HTERT RPE-1 (cell line): Measurements from ENCODE around the gene HEATR3.

Experiments
- in situ Hi-C: fragments of 300-500 bp; cut with MboI; formaldehyde crosslinking; loops from 4 replicates; pipeline ENCODE4 v1.14.3; 2020; ENCODE audit warnings: low sequenced_read_pairs

The HEATR3 gene

DNA sequence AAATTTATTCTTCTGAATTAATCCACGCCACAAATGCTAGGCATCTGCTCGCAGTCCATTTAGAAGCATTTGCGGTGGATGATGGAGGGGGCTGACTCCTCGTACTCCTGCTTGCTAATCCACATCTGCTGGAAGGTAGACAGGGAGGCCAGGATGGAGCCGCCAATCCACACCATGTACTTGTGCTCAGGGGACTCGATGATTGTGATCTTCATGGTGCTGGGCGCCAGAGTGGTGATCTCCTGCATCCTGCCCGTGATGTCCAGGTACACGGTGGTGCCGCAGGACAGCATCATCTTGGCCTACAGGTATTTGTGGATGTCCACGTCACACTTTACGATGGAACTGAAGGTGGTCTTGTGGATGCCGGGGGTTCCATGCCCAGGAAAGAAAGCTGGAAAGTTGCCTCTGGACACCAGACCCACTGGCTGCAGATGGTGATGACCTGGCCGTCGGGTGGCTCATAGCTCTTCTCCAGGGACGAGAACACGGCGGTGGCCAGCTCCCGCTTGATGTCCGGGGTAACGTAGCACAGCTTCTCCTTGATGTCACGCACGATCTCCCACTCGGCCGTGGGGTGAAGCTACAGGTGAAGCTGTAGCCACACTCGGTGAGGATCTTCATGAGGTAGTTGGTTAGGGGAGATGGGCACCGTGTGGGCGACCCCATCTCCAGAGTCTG, 7.5 kb upstream of the HEATR3 start:
- in situ Hi-C loops, result no loop called here

DNA sequence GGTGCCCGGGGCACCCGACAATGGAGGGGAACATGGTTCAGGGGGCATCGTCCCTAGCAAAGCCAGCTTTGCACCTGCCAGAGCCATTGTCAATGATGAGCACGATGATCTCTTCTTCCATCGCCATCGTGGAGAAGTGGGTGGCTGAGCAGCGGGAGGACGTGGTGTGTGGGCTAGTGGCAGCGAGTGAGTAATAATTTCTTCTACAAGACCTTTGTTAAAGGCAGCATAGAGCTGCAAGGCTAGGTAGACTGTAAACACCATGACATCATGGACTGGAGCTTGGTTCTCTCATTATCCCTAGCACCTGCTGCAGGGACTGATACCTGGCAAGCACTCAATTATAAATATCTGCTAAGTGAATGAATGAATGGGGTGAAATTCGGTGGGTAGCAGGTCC, 6.7 kb upstream of the HEATR3 start:
- in situ Hi-C loops, result no loop called here

DNA sequence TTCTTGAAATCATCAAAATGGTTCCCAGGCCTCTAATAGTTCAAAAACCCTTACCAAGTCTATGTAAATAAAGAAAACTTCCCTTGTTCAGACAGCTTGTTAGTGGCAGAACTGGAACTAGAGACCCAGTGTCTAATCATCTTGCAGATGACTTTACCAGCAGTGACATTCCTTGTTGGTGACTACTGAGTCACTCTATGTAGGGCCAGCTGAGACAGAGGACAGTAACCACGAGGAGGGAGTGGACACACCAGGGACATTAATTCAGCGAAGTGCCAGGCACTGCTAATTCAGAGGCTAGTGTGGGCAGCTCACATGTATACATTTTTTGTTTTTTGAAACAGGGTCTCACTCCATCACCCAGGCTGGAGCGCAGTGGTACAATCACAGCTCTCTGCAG, 6.1 kb upstream of the HEATR3 start:
- in situ Hi-C loops, result no loop called here

GRCh38 chr16:50061326-50061725, 4.4 kb upstream of the HEATR3 start:
- in situ Hi-C loops, result no loop called here

DNA sequence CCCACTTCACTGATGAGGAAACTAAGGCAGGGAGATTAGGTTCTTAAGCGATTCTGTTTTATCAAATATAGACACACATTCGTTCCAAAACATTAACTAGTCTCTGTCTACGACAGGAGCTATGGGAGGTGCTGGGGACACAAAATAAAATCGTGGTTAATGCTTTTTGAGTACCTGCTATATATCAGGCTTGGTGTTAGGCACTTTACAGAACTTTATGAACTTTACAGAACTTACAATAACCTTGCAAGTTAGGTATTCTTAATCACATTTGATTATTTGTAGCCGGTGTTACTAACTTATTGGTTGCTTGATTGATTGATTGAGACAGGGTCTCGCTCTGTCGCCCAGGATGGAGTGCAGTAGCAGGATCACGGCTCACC, 538 bp upstream of the HEATR3 start:
- in situ Hi-C loops, result no loop called here

- in situ Hi-C loops, result no loop called here
These were observed 916 bp downstream of the HEATR3 start for GRCh38 chr16:50066482-50067289.

DNA sequence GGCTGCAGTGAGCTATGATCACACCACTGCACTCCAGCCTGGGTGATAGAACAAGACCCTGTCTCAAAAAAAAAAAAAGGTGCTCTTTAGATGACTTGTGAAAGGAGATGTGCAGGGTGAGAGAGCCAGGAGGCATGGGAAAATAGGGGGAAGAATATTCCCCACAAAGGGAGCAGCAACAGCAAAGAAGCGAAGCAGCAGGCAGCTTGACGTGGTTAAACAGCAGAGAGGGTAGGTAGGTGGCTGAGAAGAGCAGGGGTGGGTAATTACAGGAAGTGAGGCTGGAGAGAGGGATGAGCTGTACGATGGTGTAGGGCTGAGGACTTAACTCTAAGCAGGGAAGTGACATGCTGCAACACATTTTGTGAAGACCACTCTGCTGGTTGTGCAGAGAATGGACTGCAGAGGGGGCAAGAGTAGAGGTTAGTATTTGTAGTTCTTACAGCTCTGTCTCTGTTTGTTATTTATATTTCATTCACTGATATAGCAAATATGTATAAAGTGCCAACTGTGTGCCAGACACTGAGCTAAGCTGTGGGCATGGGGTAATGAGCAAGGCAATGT, 1.6 kb downstream of the HEATR3 start:
- in situ Hi-C loops, result no loop called here

DNA sequence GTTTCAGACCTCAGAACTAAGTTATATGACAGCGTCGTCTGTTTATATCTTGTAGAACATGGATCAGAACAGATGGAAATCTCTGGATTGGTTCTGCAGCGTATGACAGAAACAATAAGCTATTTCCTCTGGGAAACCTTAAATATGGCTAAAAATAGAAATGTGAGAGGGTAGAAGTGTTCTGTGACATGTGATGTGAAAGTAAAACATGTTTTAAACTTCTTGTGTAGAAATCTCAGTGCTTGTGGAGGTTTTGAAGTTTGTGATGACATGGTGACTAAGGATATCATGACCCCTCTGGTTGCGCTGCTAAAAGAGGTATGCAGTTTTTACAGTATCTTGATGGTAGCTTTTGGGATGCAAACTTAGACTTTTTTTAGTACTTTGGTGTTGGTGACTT, 2.8 kb downstream of the HEATR3 start:
- in situ Hi-C loops, result no loop called here

GRCh38 chr16:50069060-50069459, 3.3 kb downstream of the HEATR3 start:
- in situ Hi-C loops, result no loop called here

GRCh38 chr16:50071075-50071671, 5.4 kb downstream of the HEATR3 start:
- in situ Hi-C loops, result no loop called here

DNA sequence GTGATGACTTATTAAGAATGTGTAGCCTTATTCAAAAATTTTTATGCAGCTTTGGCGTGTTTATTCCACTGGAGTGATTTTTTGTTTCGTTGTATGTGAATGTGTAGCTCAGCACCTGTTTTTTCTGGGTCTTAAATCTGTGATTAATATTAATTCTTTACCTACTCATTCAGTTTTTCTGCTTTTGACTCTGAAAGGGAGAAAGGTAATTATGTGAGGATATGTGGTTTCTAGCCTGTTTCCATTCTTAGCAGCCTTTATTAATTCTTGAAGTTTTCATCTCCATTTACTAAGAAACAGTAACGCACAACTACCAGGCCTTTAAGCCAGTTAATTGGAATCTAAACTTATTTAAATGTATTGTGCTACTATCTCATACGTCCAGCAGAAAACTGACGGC, 7.0 kb downstream of the HEATR3 start:
- in situ Hi-C loops, result no loop called here

- in situ Hi-C loops, result no loop called here
These were observed 13.8 kb downstream of the HEATR3 start for GRCh38 chr16:50079397-50080140.

- in situ Hi-C loops, result no loop called here
These were observed 15.8 kb downstream of the HEATR3 start for GRCh38 chr16:50081428-50082018.

DNA sequence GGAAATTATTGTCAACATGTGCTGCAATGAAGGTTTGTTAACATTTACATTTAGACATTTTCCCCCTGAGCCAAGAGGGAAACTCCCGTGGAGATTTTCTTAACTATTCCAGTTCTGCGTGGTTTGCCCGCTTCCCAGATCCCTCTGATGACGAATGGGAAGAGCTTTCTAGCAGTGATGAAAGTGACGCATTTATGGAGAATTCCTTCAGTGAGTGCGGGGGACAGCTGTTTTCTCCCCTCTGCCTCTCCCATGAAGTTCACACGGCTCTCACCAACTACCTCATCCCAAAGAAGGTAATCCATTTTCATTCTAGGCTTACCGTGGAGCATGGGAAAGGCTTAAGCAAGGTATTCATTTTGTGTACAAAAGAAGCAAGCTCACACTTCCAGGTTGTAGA, 18.2 kb downstream of the HEATR3 start:
- in situ Hi-C loops, result no loop called here

DNA sequence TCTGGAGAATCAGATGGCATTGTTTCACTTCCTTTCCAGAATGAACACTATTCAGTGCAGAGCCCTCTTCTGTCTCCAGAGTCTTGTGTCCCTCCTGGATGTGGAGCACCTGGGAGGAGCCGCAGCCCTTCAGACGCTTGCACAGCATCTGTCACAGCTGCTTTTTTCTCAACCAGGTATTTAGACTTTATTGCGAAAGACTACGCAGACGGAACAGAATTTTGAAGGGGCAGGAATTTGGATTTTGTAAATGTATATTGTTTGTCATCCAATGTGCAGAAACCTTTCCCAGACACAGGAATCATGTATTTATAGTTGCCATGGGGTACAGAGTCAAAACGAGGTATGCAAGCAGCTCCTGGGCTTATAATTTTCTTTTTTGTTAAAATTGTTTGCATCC, 20.4 kb downstream of the HEATR3 start:
- in situ Hi-C loops, result no loop called here

GRCh38 chr16:50088302-50088701, 22.5 kb downstream of the HEATR3 start:
- in situ Hi-C loops, result no loop called here

- in situ Hi-C loops, result no loop called here
These were observed 27.1 kb downstream of the HEATR3 start for GRCh38 chr16:50092891-50093290.

GRCh38 chr16:50093607-50094539, 28.1 kb downstream of the HEATR3 start:
- in situ Hi-C loops, result no loop called here

- in situ Hi-C loops, result no loop called here
These were observed 31.0 kb downstream of the HEATR3 start for GRCh38 chr16:50096791-50097190.
